ENCODE data around the gene C7. TPM values are rescaled to one million over a fixed set of nuclear protein-coding genes. Genes with fewer than 3 reads are reported as not detected.

C7 gene
- total RNA-seq, 1 donor from 2014 or later = 22.6 TPM

DNA sequence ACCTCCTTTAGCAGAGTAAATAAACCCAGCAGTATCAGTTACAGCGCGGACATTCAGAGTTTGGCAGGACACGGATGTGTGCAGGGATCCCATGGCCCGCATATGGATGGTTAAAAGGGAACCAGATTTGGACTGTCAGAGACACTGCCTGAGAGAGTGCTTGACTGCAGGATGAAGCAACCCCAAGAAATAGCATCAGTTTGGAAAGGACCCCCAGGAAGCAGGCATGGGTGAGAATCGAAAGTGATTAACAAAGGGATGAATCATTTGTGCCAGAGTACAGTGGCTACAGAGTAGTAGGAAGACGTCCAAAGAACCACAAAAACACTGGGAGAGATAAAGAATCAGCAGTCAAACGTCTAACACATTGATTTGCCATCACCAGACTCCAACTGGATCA, 5.5 kb downstream of the C7 start:
- TF ChIP-seq, protein P1, sequence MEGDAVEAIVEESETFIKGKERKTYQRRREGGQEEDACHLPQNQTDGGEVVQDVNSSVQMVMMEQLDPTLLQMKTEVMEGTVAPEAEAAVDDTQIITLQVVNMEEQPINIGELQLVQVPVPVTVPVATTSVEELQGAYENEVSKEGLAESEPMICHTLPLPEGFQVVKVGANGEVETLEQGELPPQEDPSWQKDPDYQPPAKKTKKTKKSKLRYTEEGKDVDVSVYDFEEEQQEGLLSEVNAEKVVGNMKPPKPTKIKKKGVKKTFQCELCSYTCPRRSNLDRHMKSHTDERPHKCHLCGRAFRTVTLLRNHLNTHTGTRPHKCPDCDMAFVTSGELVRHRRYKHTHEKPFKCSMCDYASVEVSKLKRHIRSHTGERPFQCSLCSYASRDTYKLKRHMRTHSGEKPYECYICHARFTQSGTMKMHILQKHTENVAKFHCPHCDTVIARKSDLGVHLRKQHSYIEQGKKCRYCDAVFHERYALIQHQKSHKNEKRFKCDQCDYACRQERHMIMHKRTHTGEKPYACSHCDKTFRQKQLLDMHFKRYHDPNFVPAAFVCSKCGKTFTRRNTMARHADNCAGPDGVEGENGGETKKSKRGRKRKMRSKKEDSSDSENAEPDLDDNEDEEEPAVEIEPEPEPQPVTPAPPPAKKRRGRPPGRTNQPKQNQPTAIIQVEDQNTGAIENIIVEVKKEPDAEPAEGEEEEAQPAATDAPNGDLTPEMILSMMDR (IDR thresholded peaks at IDR 0.05; ENCODE audit: unreplicated experiment) = no peak
- Mint-ChIP-seq H3K4me1 (no peaks in the 10 kb centered on the region), H3K9me3 (peaks cover 3% of the 10 kb centered on the region), H3K36me3 (no peaks in the 10 kb centered on the region), H3K4me3 (no peak overlapping the region), H3K27me3 (ENCODE audit: low read depth) (no peaks in the 10 kb centered on the region), H3K27ac (no peak overlapping the region)
- no peak for DNase-seq (ENCODE audit: low spot score in 2 of 2, unreplicated experiment in 2 of 2)

DNA sequence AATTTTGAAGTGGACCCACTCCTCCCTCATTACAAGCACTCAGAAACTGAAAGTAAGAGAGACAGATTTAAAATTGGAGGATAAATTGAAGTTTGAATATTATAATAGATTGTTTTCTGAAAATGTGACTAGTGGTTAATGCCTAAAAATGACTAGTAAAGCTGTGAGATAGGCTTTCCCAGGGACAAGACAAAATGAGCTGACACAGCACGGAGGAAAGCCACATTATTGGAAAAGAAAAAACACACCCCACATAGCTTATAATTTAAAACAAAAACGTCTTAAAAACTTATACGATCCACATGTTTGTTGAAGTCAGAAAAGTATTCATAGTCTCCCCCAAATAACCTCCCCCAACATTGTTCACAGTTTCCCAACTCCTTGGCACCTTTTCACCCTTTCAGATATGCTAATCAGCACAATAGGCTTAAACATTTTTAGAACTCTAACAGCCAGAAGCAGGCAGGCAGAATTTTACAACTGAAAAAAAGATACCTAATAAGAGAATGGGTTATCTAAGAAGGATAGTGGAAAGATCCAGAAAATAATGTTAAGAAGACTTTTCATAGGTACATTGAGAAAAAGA, 6.1 kb downstream of the C7 start:
- no peak for DNase-seq (ENCODE audit: low spot score in 2 of 2, unreplicated experiment in 2 of 2)
- Mint-ChIP-seq H3K27ac (no peak overlapping the region), H3K4me3 (no peak overlapping the region), H3K9me3 (peaks cover 7% of the 10 kb centered on the region), H3K36me3 (no peaks in the 10 kb centered on the region), H3K27me3 (ENCODE audit: low read depth) (no peaks in the 10 kb centered on the region), H3K4me1 (no peaks in the 10 kb centered on the region)
- TF ChIP-seq, protein P1 (IDR thresholded peaks at IDR 0.05; ENCODE audit: unreplicated experiment) = no peak

DNA sequence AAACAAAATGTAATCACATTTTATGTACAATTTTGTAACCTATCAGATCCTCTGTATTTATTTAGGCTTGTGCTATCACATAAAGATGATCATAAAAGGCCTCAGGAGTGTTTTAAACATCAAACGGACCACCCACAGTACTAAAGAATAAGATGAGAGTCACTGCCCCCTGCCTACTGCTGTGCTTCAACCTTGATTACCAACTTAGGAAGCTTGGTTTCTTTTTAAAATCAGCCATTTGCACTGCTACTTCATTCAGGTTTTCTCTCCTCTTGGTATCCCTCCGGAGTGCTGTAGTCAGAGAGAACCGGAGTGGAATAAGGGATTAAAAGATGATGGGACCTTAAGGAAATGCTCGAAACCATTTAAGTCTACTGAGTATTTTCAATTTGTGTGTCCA, 6.9 kb downstream of the C7 start:
- peaks cover 7% of the 10 kb centered on the region for H3K9me3 Mint-ChIP-seq
- TF ChIP-seq, protein P1 (IDR thresholded peaks at IDR 0.05; ENCODE audit: unreplicated experiment) = no peak
- no peak overlapping the region for H3K27ac Mint-ChIP-seq
- DNase-seq (ENCODE audit: low spot score in 2 of 2, unreplicated experiment in 2 of 2) = no peak
- no peaks in the 10 kb centered on the region for H3K27me3 Mint-ChIP-seq (ENCODE audit: low read depth)
- H3K4me3 Mint-ChIP-seq = no peak overlapping the region
- H3K36me3 Mint-ChIP-seq = no peaks in the 10 kb centered on the region
- no peaks in the 10 kb centered on the region for H3K4me1 Mint-ChIP-seq

GRCh38 chr5:40928886-40929448, 19.7 kb downstream of the C7 start:
- H3K27me3 Mint-ChIP-seq (ENCODE audit: low read depth) = peaks cover 2% of the 10 kb centered on the region
- peaks cover 33% of the 10 kb centered on the region for H3K9me3 Mint-ChIP-seq
- no peak for DNase-seq (ENCODE audit: low spot score in 2 of 2, unreplicated experiment in 2 of 2)
- peaks cover 7% of the 10 kb centered on the region for H3K36me3 Mint-ChIP-seq
- TF ChIP-seq, protein P1 (IDR thresholded peaks at IDR 0.05; ENCODE audit: unreplicated experiment) = no peak
- H3K4me1 Mint-ChIP-seq = peaks cover 5% of the 10 kb centered on the region
- H3K27ac Mint-ChIP-seq = no peak overlapping the region
- no peak overlapping the region for H3K4me3 Mint-ChIP-seq

- TF ChIP-seq, protein P1 (IDR thresholded peaks at IDR 0.05; ENCODE audit: unreplicated experiment) = no peak
- Mint-ChIP-seq H3K27me3 (ENCODE audit: low read depth) (peaks cover 2% of the 10 kb centered on the region), H3K36me3 (no peaks in the 10 kb centered on the region), H3K9me3 (peaks cover 3% of the 10 kb centered on the region), H3K4me1 (peaks cover 5% of the 10 kb centered on the region), H3K27ac (no peak overlapping the region), H3K4me3 (no peak overlapping the region)
- no peak for DNase-seq (ENCODE audit: low spot score in 2 of 2, unreplicated experiment in 2 of 2)
Observed at GRCh38 chr5:40932766-40933165, 23.5 kb downstream of the C7 start.

Measured in mesothelial cell of epicardium (in vitro differentiated cells).